HG02610 (cell line): ENCODE results near the gene TBL1XR1.

ENCODE experiments used
- ATAC-seq: cut with Tn5 transposase; IDR thresholded peaks from one replicate; pipeline ENCODE4 v1.9.1; 2021; ENCODE audit warnings: mild to moderate bottlenecking, moderate library complexity; ENCODE audit not compliant: unreplicated experiment

TBL1XR1 gene

GRCh38 chr3:177114253-177114652, 83.0 kb downstream of the TBL1XR1 start:
- ATAC-seq, result no peak

GRCh38 chr3:177111541-177111949, 85.7 kb downstream of the TBL1XR1 start:
- no peak for ATAC-seq

GRCh38 chr3:177110895-177111294, 86.4 kb downstream of the TBL1XR1 start:
- ATAC-seq, result no peak

- ATAC-seq, result no peak
Measured at GRCh38 chr3:177110386-177110785, 86.9 kb downstream of the TBL1XR1 start.

GRCh38 chr3:177109688-177110330, 87.5 kb downstream of the TBL1XR1 start:
- ATAC-seq, result no peak

- ATAC-seq, result no peak
Measured at GRCh38 chr3:177108648-177109047, 88.6 kb downstream of the TBL1XR1 start.

- ATAC-seq, result no peak
Measured at GRCh38 chr3:177107461-177108239, 89.6 kb downstream of the TBL1XR1 start.

GRCh38 chr3:177106594-177106993, 90.7 kb downstream of the TBL1XR1 start:
- ATAC-seq, result no peak

- ATAC-seq, result no peak
Measured at GRCh38 chr3:177106184-177106583, 91.1 kb downstream of the TBL1XR1 start.

- no peak for ATAC-seq
Measured at GRCh38 chr3:177105623-177106022, 91.7 kb downstream of the TBL1XR1 start.

- no peak for ATAC-seq
Measured at GRCh38 chr3:177104299-177104992, 92.8 kb downstream of the TBL1XR1 start.

GRCh38 chr3:177102553-177102952, 94.7 kb downstream of the TBL1XR1 start:
- no peak for ATAC-seq

GRCh38 chr3:177098551-177098950, 98.7 kb downstream of the TBL1XR1 start:
- no peak for ATAC-seq

- ATAC-seq, result no peak
Measured at GRCh38 chr3:177096615-177097014, 100.7 kb downstream of the TBL1XR1 start.

GRCh38 chr3:177093966-177094365, 103.3 kb downstream of the TBL1XR1 start:
- no peak for ATAC-seq

- ATAC-seq, result no peak
Measured at GRCh38 chr3:177089901-177090300, 107.4 kb downstream of the TBL1XR1 start.

GRCh38 chr3:177089110-177089509, 108.2 kb downstream of the TBL1XR1 start:
- no peak for ATAC-seq

GRCh38 chr3:177085794-177086193, 111.5 kb downstream of the TBL1XR1 start:
- ATAC-seq, result no peak

GRCh38 chr3:177084616-177085015, 112.7 kb downstream of the TBL1XR1 start:
- no peak for ATAC-seq

- ATAC-seq, result no peak
Measured at GRCh38 chr3:177080122-177080521, 117.2 kb downstream of the TBL1XR1 start.

GRCh38 chr3:177079684-177080083, 117.6 kb downstream of the TBL1XR1 start:
- ATAC-seq, result no peak
